ENCODE data around the gene CDHR2. TPM values are rescaled to one million over a fixed set of nuclear protein-coding genes. Genes with fewer than 3 reads are reported as not detected.

CDHR2 gene
- total and polyA plus RNA-seq, 2 of the 13 experiments (the other 11 are each of a cell fraction or from before 2014, with no cell fraction given): 17.9 to 20.9 TPM

DNA sequence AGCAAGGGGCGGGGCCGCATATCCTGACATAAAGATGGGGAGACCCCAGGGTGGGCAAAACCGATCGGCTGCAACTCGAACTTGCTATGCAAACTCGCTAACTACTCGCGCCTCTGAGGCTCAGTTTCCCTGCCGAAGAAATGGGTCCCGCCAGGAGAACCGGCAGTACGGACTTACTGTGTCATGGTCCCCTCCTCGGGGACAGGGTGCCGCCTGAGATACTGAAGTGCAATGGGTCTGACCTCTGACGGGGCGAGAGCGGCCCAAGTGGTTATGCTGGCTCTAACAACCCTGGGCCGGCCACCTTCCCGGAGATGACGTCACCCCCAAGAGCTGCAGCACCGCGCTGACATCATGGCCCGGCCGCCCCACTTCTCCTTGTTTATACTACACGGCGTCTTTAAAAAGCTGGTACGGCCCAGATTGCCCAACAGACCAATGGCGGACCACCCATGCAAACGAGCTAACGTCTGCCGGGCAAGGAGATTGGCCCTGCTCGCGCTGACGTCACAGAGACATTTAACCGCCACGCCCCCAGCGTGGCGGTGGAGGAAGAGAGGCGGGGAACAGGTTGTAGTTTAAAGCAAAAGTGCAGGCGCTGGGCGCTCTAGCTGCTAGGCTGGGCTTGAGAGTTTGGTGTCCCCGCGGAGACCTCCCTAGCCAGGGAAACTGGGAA, 11.4 kb upstream of the CDHR2 start (continued):
- peak; percentile 25; the same call in 1 of the 2 replicates for TF ChIP-seq ZSCAN25 (CRISPR knock-in tag; IDR thresholded peaks at IDR 0.05)
- TF ChIP-seq ZNF446 (CRISPR knock-in tag; IDR thresholded peaks at IDR 0.05): peak; percentile 10; the same call in 1 of the 2 replicates
- no peak for TF ChIP-seq TP53 (CRISPR knock-in tag; conservative IDR thresholded peaks at IDR 0.05)
- no peak for TF ChIP-seq REXO4 (CRISPR knock-in tag; IDR thresholded peaks at IDR 0.05; ENCODE audit: borderline replicate concordance)
- TF ChIP-seq ZBTB8A (CRISPR knock-in tag; IDR thresholded peaks at IDR 0.05; ENCODE audit: borderline replicate concordance, low read depth): no peak
- TF ChIP-seq BHLHE40 (IDR thresholded peaks at IDR 0.05; ENCODE audit: low read length): peak; percentile 60
- no peak for TF ChIP-seq ZNF343 (CRISPR knock-in tag; IDR thresholded peaks at IDR 0.05)
- TF ChIP-seq SCMH1 (CRISPR knock-in tag; IDR thresholded peaks at IDR 0.05; ENCODE audit: borderline replicate concordance): no peak
- no peak; the same call in 1 of the 2 replicates for TF ChIP-seq SMAD1 (CRISPR knock-in tag; IDR thresholded peaks at IDR 0.05; ENCODE audit: borderline replicate concordance, low read depth)
- TF ChIP-seq SMYD3 (CRISPR knock-in tag; IDR thresholded peaks at IDR 0.05): no peak
- TF ChIP-seq XRCC5 (optimal IDR thresholded peaks at IDR 0.05; ENCODE audit: low read length): peak; percentile 6
- no peak for TF ChIP-seq ZNF790 (CRISPR knock-in tag; IDR thresholded peaks at IDR 0.05; ENCODE audit: borderline replicate concordance)
- TF ChIP-seq, protein P1, sequence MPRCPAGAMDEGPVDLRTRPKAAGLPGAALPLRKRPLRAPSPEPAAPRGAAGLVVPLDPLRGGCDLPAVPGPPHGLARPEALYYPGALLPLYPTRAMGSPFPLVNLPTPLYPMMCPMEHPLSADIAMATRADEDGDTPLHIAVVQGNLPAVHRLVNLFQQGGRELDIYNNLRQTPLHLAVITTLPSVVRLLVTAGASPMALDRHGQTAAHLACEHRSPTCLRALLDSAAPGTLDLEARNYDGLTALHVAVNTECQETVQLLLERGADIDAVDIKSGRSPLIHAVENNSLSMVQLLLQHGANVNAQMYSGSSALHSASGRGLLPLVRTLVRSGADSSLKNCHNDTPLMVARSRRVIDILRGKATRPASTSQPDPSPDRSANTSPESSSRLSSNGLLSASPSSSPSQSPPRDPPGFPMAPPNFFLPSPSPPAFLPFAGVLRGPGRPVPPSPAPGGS (CRISPR knock-in tag; IDR thresholded peaks at IDR 0.05): 0 out of 2 replicates have a peak, but pooled peaks have one; percentile 22
- no peak for TF ChIP-seq CBX5 (CRISPR knock-in tag; IDR thresholded peaks at IDR 0.05; ENCODE audit: borderline replicate concordance)
- TF ChIP-seq, protein P2, sequence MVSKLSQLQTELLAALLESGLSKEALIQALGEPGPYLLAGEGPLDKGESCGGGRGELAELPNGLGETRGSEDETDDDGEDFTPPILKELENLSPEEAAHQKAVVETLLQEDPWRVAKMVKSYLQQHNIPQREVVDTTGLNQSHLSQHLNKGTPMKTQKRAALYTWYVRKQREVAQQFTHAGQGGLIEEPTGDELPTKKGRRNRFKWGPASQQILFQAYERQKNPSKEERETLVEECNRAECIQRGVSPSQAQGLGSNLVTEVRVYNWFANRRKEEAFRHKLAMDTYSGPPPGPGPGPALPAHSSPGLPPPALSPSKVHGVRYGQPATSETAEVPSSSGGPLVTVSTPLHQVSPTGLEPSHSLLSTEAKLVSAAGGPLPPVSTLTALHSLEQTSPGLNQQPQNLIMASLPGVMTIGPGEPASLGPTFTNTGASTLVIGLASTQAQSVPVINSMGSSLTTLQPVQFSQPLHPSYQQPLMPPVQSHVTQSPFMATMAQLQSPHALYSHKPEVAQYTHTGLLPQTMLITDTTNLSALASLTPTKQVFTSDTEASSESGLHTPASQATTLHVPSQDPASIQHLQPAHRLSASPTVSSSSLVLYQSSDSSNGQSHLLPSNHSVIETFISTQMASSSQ (IDR thresholded peaks at IDR 0.05; ENCODE audit: low read depth): no peak; the same call in 1 of the 2 replicates
- TF ChIP-seq, protein P2 (CRISPR knock-in tag; IDR thresholded peaks at IDR 0.05; ENCODE audit: borderline replicate concordance): 0 out of 2 replicates have a peak, but pooled peaks have one; percentile 40
- TF ChIP-seq RFXANK (CRISPR knock-in tag; IDR thresholded peaks at IDR 0.05): 0 out of 2 replicates have a peak, but pooled peaks have one; percentile 71
- TF ChIP-seq DNMT1 (CRISPR knock-in tag; IDR thresholded peaks at IDR 0.05): no peak
- no peak for TF ChIP-seq FOXP1 (IDR thresholded peaks at IDR 0.05)
- TF ChIP-seq FOXP1 (CRISPR knock-in tag; IDR thresholded peaks at IDR 0.05): no peak
- TF ChIP-seq ZNF33B (CRISPR knock-in tag; IDR thresholded peaks at IDR 0.05): no peak
- TF ChIP-seq KMT2B (CRISPR knock-in tag; IDR thresholded peaks at IDR 0.05): no peak; the same call in 1 of the 2 replicates
- TF ChIP-seq ZFX (CRISPR knock-in tag; IDR thresholded peaks at IDR 0.05; ENCODE audit: low read depth): peak; percentile 58

Data from HepG2 (cell line).